GM12872 (cell line): Measurements from ENCODE around the gene SH3GL3.

Experiments used
- CTCF ChIP-seq: IDR thresholded peaks from 3 replicates; pipeline ENCODE4 v1.5.1; 2011; ENCODE audit warnings: low read depth, mild to moderate bottlenecking, low read length, moderate library complexity; ENCODE audit not compliant: insufficient read depth

SH3GL3 gene

GRCh38 chr15:83644439-83644838 lies 197.3 kb downstream of the SH3GL3 start:
- no peak for TF ChIP-seq CTCF

DNA sequence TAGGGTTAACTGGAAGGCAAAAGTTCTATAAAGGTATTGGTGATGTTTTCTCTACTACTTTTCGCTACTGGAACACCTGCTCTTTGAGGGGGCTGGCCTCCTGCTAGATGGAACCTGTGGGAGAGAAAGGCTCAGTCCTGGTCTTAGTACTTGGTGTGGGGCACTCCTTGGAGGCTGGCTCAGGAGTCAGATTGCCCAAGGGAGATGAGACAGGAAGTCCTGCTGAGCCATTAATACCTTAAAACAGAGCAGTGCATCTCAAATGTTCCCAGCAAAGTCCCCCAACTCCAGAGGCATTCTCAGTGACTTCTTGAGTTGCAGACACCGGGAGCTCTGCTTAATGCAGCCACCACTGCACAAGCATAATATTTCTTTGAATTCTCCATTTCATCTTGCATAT lies 203.7 kb downstream of the SH3GL3 start:
- TF ChIP-seq CTCF: no peak

- TF ChIP-seq CTCF: no peak
Measured at GRCh38 chr15:83651541-83651940, 204.4 kb downstream of the SH3GL3 start.

DNA sequence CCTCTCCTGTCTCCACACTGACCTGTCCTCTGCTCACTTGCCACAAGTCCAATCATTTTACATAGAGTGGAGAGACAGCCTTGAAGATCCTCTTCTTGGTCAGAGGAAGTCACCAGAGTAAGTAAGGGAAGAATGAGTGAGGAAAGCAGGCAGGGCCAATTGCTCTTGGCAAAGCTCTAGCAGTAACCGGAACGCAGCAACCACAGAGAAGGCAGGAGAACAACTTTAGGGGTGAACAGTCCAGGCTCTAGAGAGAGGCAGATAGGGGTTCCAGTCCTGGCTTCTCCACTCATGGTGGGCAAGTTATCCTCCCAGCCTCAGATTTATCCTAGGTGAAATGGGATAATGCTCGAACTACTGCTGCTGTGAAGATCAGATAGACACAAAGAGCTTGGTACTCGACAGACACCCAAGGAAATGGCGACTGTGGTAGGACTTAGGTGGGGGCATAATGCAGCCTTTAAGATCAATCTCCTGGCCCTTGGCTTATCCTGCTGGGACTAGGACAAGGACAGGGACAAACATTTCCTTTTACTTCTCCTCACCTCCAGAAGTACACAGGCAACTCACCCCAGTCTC lies 205.6 kb downstream of the SH3GL3 start:
- no peak for TF ChIP-seq CTCF

- no peak for TF ChIP-seq CTCF
Measured at GRCh38 chr15:83653288-83653638, 206.1 kb downstream of the SH3GL3 start.

DNA sequence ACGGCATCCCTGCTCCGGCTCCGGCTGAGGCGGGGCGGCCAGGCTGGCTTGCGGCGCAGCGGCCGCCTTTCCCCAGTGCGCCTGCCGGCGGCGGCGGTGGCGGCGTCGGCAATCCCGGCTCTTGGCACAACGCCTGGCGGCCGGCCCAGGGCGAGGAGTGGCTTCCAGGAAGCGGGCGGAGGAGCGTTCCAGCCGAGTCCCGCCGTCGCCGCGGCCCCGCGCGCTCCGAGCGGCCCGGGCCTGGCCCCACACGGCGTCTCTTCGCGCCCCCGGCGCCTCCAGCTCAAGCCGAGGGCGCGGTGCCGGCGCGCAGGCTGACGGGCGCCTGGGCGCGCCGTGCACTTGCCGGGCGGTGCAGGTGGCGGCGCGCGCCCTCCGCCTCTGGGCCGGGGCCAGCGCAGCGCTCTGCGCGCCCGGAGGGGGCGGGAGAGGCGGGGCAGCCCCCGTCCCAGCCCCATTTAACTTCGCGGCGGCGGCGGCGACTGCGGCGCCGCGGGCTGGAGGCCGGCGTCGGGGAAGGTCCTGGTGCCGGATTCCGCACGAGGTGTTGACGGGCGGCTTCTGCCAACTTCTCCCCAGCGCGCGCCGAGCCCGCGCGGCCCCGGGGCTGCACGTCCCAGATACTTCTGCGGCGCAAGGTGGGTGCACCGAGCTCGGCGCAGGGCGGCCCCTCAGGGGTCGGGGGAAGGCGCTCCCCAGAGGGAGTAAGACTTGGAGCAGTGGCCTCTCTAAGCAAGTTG lies 206.7 kb downstream of the SH3GL3 start, which contains the start of gene ADAMTSL3:
ADAMTSL3 (plus strand) TSS at position 485 of the 740 bp plus-strand sequence. CDS start 1,639 bp downstream, outside the sequence.
- TF ChIP-seq CTCF: no peak

- TF ChIP-seq CTCF: no peak
Measured at GRCh38 chr15:83654379-83655236, 207.5 kb downstream of the SH3GL3 start.
